NCI-H1930 (cell line): Measurements from ENCODE around the gene SMARCD1.

Experiments
- DNase-seq, 2 experiments: peaks; one replicate each; lab custom pipeline; 2025; lab: John Stamatoyannopoulos, UW

Gene SMARCD1

DNA sequence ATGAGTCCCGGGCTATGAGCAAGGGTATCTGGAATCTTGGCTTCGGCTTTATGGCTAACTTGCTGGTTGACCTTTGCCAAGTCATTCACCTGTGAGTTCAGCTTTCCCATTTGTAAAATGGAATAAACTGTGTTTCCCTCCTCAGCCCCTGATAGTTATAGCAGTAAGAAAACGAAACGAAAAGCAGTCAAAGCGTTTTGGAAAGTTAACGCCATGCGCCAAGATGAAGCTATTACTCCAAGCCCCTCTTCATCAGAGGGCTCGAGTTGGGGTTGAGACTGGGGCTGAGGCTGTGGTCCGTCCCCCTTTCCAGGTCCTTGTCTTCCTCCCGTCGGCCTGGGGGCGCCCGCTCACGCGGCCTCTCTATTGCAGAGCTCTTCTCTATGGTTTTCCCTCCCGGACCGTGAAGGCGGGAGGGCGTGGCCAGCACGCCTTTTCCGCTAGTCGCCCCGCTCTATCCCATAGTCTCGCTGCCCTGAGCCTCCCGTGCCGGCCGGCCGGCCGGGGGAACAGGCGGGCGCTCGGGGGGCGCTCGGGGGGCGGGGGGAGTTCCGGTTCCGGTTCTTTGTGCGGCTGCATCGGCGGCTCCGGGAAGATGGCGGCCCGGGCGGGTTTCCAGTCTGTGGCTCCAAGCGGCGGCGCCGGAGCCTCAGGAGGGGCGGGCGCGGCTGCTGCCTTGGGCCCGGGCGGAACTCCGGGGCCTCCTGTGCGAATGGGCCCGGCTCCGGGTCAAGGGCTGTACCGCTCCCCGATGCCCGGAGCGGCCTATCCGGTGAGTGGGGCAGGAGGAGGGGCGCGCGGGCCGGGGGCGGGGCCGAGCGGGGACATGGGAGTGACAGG is at the start of gene SMARCD1:
TSS of gene SMARCD1 (plus strand) at position 568 of the 840 bp plus-strand sequence. CDS start at position 596, 28 bp downstream.
- peak; percentile 91 to 94 for DNase-seq

- DNase-seq: no peak
These were observed 46.8 kb upstream of the SMARCD1 start for GRCh38 chr12:50038336-50038735.

GRCh38 chr12:50039151-50039835 is 45.8 kb upstream of the SMARCD1 start:
- DNase-seq: peak; percentile 49 to 80

- no peak for DNase-seq
These were observed 44.5 kb upstream of the SMARCD1 start for GRCh38 chr12:50040657-50041056.

GRCh38 chr12:50041062-50041860 is 43.9 kb upstream of the SMARCD1 start:
- DNase-seq: no peak

DNA sequence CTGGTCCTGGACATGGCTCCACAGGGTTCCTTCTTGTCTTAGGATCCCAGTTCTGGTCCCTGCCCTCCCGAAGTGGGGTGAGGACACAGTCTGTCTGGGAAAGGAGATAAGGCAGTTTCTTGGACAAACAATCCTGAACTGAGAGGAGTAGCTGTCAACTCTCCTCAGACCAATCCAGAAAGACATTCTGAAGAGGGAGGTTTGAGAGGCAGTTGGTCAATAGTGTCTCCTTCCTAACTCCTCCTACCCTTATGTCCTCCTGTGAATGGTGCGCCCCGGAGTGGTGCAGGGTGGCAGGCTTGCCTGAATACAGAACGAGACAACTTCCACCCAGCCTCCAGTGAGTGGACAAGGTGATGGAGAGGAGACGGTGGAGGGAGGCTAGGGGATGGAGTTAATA is 43.2 kb upstream of the SMARCD1 start:
- no peak for DNase-seq

- no peak for DNase-seq
These were observed 42.4 kb upstream of the SMARCD1 start for GRCh38 chr12:50042693-50043092.

- no peak for DNase-seq
These were observed 41.8 kb upstream of the SMARCD1 start for GRCh38 chr12:50043308-50043707.

DNA sequence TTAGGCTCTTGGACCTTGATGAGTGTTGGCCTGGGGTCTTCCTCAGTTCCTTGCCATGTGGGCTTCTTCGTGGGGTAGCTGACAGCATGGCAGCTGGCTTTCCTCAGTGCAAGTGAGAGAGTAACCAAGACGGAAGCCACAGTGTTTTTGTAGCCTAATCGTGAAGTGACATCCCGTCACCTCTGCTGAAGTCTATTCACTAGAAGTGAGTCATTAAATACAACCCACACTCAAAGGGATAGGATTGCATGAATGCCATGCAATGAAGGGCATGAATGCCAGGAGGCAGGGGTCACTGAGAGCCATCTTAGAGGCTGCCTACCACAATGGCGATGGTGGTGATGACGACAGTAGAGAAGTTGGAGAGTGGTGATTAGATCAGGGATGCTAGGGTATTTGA is 41.3 kb upstream of the SMARCD1 start:
- DNase-seq: no peak

GRCh38 chr12:50047693-50048250 is 37.4 kb upstream of the SMARCD1 start:
- no peak for DNase-seq

DNA sequence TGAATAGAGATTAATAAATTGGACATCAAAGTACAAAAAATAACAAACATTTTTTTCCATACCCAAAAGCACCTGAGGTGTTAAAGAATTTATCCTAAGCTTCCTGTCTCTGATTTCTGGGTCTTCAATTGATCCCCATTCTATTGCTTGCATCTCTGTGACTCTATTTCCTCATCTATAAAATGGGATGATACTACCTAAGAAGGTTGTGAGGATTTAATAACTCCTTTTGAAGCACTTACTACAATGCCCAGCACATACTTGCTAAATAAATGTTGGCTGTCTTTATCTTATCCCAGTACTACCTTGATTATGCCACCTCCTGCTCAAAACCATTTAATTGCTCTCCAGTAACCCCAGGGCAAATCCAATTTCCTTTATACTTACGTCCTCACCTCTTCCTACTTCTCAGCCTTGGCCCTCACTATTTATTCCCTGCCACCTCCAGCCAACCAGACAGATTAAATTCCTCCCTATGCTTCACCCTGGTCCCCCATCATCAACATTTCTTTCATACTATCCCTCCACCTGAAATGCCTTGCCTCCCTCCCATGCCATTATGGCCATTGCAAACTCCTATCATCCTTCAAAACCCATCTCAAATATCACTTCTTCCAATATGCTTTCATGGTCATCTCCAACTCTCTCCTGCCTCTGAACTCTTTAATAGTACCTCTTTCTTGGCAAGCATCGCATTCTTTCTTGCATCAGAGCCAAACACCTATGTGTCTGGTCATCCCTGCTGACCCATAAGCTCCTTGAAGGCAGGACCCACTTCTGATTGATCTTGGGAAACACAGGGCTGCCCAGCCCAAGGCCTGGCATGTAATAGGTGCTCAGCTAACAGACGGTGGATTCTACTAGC is 35.7 kb upstream of the SMARCD1 start:
- DNase-seq: no peak

DNA sequence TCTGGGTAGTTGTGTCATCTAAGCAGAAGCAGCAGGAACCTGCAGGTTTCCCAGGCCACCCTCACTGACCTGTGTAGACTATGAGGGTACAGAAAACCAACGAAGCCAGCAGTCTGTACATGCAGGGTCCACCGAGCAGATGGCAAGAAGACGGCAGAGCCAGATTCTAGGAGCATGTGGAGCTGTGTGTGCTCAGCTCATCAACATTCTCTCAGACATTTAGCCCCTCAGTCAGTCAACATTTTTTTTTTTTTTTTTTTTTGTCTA is 35.1 kb upstream of the SMARCD1 start:
- DNase-seq: no peak

- DNase-seq: no peak
These were observed 34.6 kb upstream of the SMARCD1 start for GRCh38 chr12:50050410-50051098.

DNA sequence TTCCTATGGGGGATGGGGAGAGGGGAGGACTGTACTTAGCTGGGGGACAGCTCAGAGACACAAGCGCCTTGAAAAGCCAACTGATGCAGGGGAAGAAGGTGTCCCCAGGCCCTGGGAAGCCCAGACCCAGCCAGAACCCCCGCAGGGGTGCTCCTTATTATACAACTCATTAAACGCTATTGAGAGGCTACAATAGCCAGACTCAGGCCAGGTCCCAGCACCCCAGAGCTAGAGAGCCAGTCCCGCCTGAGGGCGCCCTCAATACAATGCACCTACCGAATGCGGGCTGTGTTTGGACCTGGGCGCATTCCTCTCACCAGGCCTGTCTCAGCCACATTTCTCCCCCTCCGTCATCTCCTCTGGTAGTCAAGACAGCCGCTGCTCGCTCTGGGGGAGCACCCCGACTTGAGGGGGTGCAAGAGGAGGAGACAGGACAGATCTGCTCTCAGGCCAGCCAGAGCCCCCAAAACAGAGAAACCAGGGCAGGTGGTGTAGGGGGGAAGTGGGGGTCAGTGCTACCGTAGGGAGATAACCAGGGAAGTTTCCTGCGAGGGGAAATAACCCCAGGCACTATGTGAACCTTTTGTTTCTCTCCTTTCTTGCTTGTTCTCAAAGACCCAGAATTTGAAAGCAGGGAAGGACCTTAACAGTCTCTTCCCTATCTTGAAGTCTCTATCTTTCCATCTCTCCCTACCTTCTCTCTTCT is 33.9 kb upstream of the SMARCD1 start:
- no peak for DNase-seq

- DNase-seq: no peak
These were observed 32.6 kb upstream of the SMARCD1 start for GRCh38 chr12:50052544-50052943.

GRCh38 chr12:50052964-50053363 is 32.2 kb upstream of the SMARCD1 start:
- DNase-seq: no peak

- no peak for DNase-seq
These were observed 31.6 kb upstream of the SMARCD1 start for GRCh38 chr12:50053583-50053982.

- no peak for DNase-seq
These were observed 29.1 kb upstream of the SMARCD1 start for GRCh38 chr12:50055831-50056638.

DNA sequence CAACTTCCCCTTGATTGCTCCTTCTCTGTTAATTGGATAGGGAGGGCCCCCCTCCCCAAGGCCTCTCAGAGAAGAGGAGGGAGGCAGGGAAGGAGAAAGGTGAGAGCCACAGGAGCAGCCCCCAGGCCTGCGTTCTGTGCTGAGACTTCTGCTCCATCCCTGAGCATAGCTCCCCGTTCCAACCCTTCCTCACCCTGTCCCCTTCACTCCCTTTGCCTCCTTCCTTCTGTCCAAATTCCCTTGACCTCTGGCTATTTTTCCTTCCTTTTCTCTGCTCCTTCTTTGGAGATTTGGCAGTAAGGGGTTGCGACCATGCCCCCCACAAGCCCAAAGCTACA is 28.5 kb upstream of the SMARCD1 start:
- DNase-seq: no peak
